Smooth muscle cell (in vitro differentiated cells): ENCODE data around the gene FYN. TPM values are rescaled to one million over a fixed set of nuclear protein-coding genes. Genes with fewer than 3 reads are reported as not detected.

Experiments used
- DNase-seq: peaks from one replicate; lab custom pipeline; 2025; ENCODE audit not compliant: unreplicated experiment; lab: John Stamatoyannopoulos, UW
- H2AFZ ChIP-seq: fragments of 200-600 bp; sonication (generic); 2 replicates; pipeline ENCODE4 v1.6.0; 2016; ENCODE audit warnings: antibody characterized with exemption, low read depth, mild to moderate bottlenecking
- H3F3A ChIP-seq: fragments of 200-600 bp; sonication (generic); 2 replicates; pipeline ENCODE4 v1.6.0; 2017; ENCODE audit warnings: antibody characterized with exemption, low read depth
- H3K27ac ChIP-seq: fragments of 200-600 bp; sonication (generic); 2 replicates; pipeline ENCODE4 v1.5.1; 2016; ENCODE audit warnings: low read depth, mild to moderate bottlenecking
- H3K27me3 ChIP-seq: fragments of 200-600 bp; sonication (generic); 2 replicates; pipeline ENCODE4 v1.6.1; 2016; ENCODE audit warnings: low read depth, mild to moderate bottlenecking
- H3K36me3 ChIP-seq: fragments of 200-600 bp; sonication (generic); 2 replicates; pipeline ENCODE4 v1.5.1; 2016; ENCODE audit warnings: low read depth
- H3K4me1 ChIP-seq: fragments of 200-600 bp; sonication (generic); 2 replicates; pipeline ENCODE4 v1.5.1; 2016; ENCODE audit warnings: low read depth
- H3K4me2 ChIP-seq: fragments of 200-600 bp; sonication (generic); 2 replicates; pipeline ENCODE4 v1.6.0; 2016; ENCODE audit warnings: mild to moderate bottlenecking
- H3K4me3 ChIP-seq: fragments of 200-600 bp; sonication (generic); 2 replicates; pipeline ENCODE4 v1.5.1; 2016; ENCODE audit warnings: mild to moderate bottlenecking
- H3K79me2 ChIP-seq: fragments of 200-600 bp; sonication (generic); 2 replicates; pipeline ENCODE4 v1.6.0; 2016; ENCODE audit warnings: low read depth, mild to moderate bottlenecking
- H3K9ac ChIP-seq: fragments of 200-600 bp; sonication (generic); 2 replicates; pipeline ENCODE4 v1.6.0; 2016; ENCODE audit warnings: low read depth
- H3K9me3 ChIP-seq: fragments of 200-600 bp; sonication (generic); replicated peaks from 2 replicates; pipeline ENCODE4 v1.5.1; 2016; ENCODE audit warnings: low read depth
- H4K20me1 ChIP-seq: fragments of 200-600 bp; sonication (generic); 2 replicates; pipeline ENCODE4 v1.6.0; 2016; ENCODE audit warnings: low read depth
- CTCF ChIP-seq: fragments of 200-600 bp; sonication (generic); IDR thresholded peaks from 2 replicates; pipeline ENCODE4 v1.5.1; 2017; ENCODE audit warnings: borderline replicate concordance, mild to moderate bottlenecking, antibody characterized with exemption; ENCODE audit not compliant: insufficient read depth, poor library complexity, severe bottlenecking
- WGBS: methylation state at CpG from one replicate; pipeline ENCODE4 v1.1.7; 2016; ENCODE audit warnings: low lambda C conversion rate; 5-methylcytosine and 5-hydroxymethylcytosine counted together
- polyA plus RNA-seq: library from polyadenylated mRNA; unstranded; fragments of >200 nt; fragmentation: Nextera tagmentation; extraction: Ambion mirVana; gene quantifications from 2 replicates; pipeline ENCODE4 v1.2.1, GENCODE V29; 2016
- total RNA-seq: library from RNA; depleted of rRNA; stranded (reverse); fragments of >200 nt; gene quantifications from 2 replicates; pipeline ENCODE4 v1.2.3, GENCODE V29; 2014

Gene FYN
- total and polyA plus RNA-seq, 2 experiments from 2014 or later, result 110 to 138 TPM

- no peaks in the 10 kb centered on the region for H3F3A ChIP-seq
- H3K27me3 ChIP-seq, result no peaks in the 10 kb centered on the region
- H3K79me2 ChIP-seq, result peaks cover 100% of the 10 kb centered on the region
- H3K4me3 ChIP-seq, result no peak overlapping the region
- peaks cover 29% of the 10 kb centered on the region for H3K4me1 ChIP-seq
- H4K20me1 ChIP-seq, result peaks cover 96% of the 10 kb centered on the region
- 87% methylated on average over 7 of the region's 7 CpGs for whole genome bisulfite sequencing
- no peaks in the 10 kb centered on the region for H3K9me3 ChIP-seq
- H2AFZ ChIP-seq, result no peak overlapping the region
- no peak overlapping the region for H3K4me2 ChIP-seq
- no peaks in the 10 kb centered on the region for H3K36me3 ChIP-seq
- TF ChIP-seq CTCF, result no peak
- no peak overlapping the region for H3K27ac ChIP-seq
- no peak for DNase-seq
- H3K9ac ChIP-seq, result no peak overlapping the region
These were observed 11.8 kb downstream of the FYN start for GRCh38 chr6:111861431-111861885.

- Histone ChIP-seq H3K9ac (no peak overlapping the region), H3K4me1 (peaks cover 17% of the 10 kb centered on the region), H3K4me3 (no peak overlapping the region), H3K79me2 (peaks cover 99% of the 10 kb centered on the region), H3K27me3 (no peaks in the 10 kb centered on the region), H3K36me3 (no peaks in the 10 kb centered on the region), H3K9me3 (no peaks in the 10 kb centered on the region), H3K4me2 (no peak overlapping the region), H3F3A (no peaks in the 10 kb centered on the region), H2AFZ (no peak overlapping the region), H4K20me1 (peaks cover 93% of the 10 kb centered on the region), H3K27ac (no peak overlapping the region)
- no peak for DNase-seq
- TF ChIP-seq CTCF, result no peak
- 67% methylated on average over 3 of the region's 3 CpGs for WGBS
These were observed 14.9 kb downstream of the FYN start for GRCh38 chr6:111858347-111858746.

- peaks cover 17% of the 10 kb centered on the region for H3K4me1 ChIP-seq
- no peak overlapping the region for H2AFZ ChIP-seq
- H4K20me1 ChIP-seq, result peaks cover 93% of the 10 kb centered on the region
- no peaks in the 10 kb centered on the region for H3K27me3 ChIP-seq
- no peak for DNase-seq
- WGBS, result 86% methylated on average over 8 of the region's 8 CpGs
- no peaks in the 10 kb centered on the region for H3K9me3 ChIP-seq
- no peak for TF ChIP-seq CTCF
- H3K36me3 ChIP-seq, result no peaks in the 10 kb centered on the region
- H3K27ac ChIP-seq, result no peak overlapping the region
- H3F3A ChIP-seq, result no peaks in the 10 kb centered on the region
- no peak overlapping the region for H3K9ac ChIP-seq
- H3K4me2 ChIP-seq, result no peak overlapping the region
- peaks cover 99% of the 10 kb centered on the region for H3K79me2 ChIP-seq
- H3K4me3 ChIP-seq, result no peak overlapping the region
These were observed 15.4 kb downstream of the FYN start for GRCh38 chr6:111857674-111858337.

- no peaks in the 10 kb centered on the region for H3F3A ChIP-seq
- DNase-seq, result no peak
- no peaks in the 10 kb centered on the region for H3K36me3 ChIP-seq
- no peaks in the 10 kb centered on the region for H3K27me3 ChIP-seq
- H3K27ac ChIP-seq, result no peak overlapping the region
- no peak overlapping the region for H3K4me2 ChIP-seq
- peaks cover 92% of the 10 kb centered on the region for H4K20me1 ChIP-seq
- H2AFZ ChIP-seq, result no peak overlapping the region
- 100% methylated on average over 1 of the region's 1 CpG for WGBS
- H3K79me2 ChIP-seq, result peaks cover 99% of the 10 kb centered on the region
- H3K4me1 ChIP-seq, result peaks cover 16% of the 10 kb centered on the region
- TF ChIP-seq CTCF, result no peak
- H3K9me3 ChIP-seq, result no peaks in the 10 kb centered on the region
- H3K9ac ChIP-seq, result no peak overlapping the region
- no peak overlapping the region for H3K4me3 ChIP-seq
These were observed 17.5 kb downstream of the FYN start for GRCh38 chr6:111855753-111856152.
